A549 (cell line): ENCODE results near the gene ANO10.
"Not testable (repeated sequence)": the region's sequence is repeated elsewhere in the genome, so short reads cannot be mapped to it uniquely, and the experiment has no call there.

Experiments
- CHD2 ChIP-seq: fragments of 150-350 bp; IDR thresholded peaks from 2 replicates; pipeline ENCODE4 v1.6.1; 2014; ENCODE audit warnings: low read length; ENCODE audit not compliant: partially characterized antibody
- CTCF ChIP-seq: fragments of >200 bp; sonication (Bioruptor Twin); formaldehyde crosslinking; IDR thresholded peaks from 3 replicates; pipeline ENCODE4 v1.5.1; 2016
- EHMT2 ChIP-seq: fragments of 200-600 bp; sonication (generic); IDR thresholded peaks from 2 replicates; pipeline ENCODE4 v1.6.1; 2016; ENCODE audit warnings: antibody characterized with exemption, low read depth, mild to moderate bottlenecking, moderate library complexity
- ELK1 ChIP-seq: fragments of 150-350 bp; IDR thresholded peaks from 2 replicates; pipeline ENCODE4 v1.6.1; 2014; ENCODE audit warnings: low read depth, mild to moderate bottlenecking, low read length
- JUN ChIP-seq, 2 experiments: fragments of >200 bp; sonication (Bioruptor Twin); formaldehyde crosslinking; IDR thresholded peaks; 2 replicates in 1 of 2; 3 replicates in 1 of 2; pipeline ENCODE4 v1.6.1; 2016 to 2017
- JUNB ChIP-seq: fragments of >200 bp; sonication (Bioruptor Twin); formaldehyde crosslinking; IDR thresholded peaks from 2 replicates; pipeline ENCODE4 v1.6.1; 2016
- KDM1A ChIP-seq: fragments of 200-600 bp; sonication (generic); IDR thresholded peaks from 2 replicates; pipeline ENCODE4 v1.6.1; 2016; ENCODE audit warnings: low read depth, mild to moderate bottlenecking
- KDM5A ChIP-seq: fragments of 200-600 bp; sonication (generic); IDR thresholded peaks from 2 replicates; pipeline ENCODE4 v1.6.1; 2016; ENCODE audit warnings: antibody characterized with exemption, mild to moderate bottlenecking
- MAZ ChIP-seq: fragments of 150-350 bp; IDR thresholded peaks from 2 replicates; pipeline ENCODE4 v1.6.1; 2014; ENCODE audit warnings: antibody characterized with exemption, low read depth, low read length, borderline replicate concordance
- NR3C1 ChIP-seq: fragments of >200 bp; sonication (Bioruptor Twin); formaldehyde crosslinking; IDR thresholded peaks from 3 replicates; pipeline ENCODE4 v1.6.1; 2017
- POLR2A ChIP-seq: IDR thresholded peaks from 2 replicates; pipeline ENCODE4 v1.6.1; 2012; ENCODE audit warnings: mild to moderate bottlenecking, low read length
- REST ChIP-seq: fragments of 200-600 bp; sonication (generic); IDR thresholded peaks from 2 replicates; pipeline ENCODE4 v1.6.1; 2016; ENCODE audit warnings: antibody characterized with exemption, mild to moderate bottlenecking, moderate library complexity
- TP53 ChIP-seq: fragments of 250-450 bp; sonication (Bioruptor Pico); IDR thresholded peaks from 2 replicates; pipeline ENCODE4 v1.5.0; 2021; ENCODE audit warnings: mild to moderate bottlenecking, moderate library complexity
- USF2 ChIP-seq: fragments of 450-650 bp; IDR thresholded peaks from 2 replicates; pipeline ENCODE4 v1.6.1; 2014; ENCODE audit warnings: antibody characterized with exemption

GRCh38 chr3:43593588-43593987 is 28.2 kb downstream of the ANO10 start:
- not testable (repeated sequence) for TF ChIP-seq USF2; KDM5A; CTCF; NR3C1; JUNB; KDM1A; JUN (IDR thresholded peaks at IDR 0.05); REST; EHMT2; POLR2A; MAZ; CHD2; TP53 (CRISPR knock-in tag); ELK1
